ENCODE results near the gene ENHO.

The ENHO gene

DNA sequence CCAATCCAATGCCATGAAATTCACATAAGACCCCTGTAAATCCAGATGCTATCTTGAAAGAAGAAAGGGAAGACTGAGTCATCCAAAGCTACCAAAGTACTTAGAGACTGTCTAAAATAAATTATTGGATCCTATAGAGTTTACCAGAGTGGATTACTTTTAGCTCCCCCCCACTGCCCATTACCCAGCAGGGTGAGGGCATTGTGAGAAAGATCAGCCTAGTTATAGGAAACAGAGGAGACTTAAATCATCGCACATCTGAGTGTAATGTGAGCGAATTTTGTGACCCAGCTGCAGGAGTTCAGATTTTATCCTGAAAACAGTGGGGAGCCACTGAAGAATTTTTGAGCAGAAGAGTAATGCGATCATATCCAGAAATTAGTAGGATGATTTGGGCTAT lies 1.6 kb upstream of the ENHO start:
- no peak for DNase-seq (ENCODE audit: low read depth)

DNA sequence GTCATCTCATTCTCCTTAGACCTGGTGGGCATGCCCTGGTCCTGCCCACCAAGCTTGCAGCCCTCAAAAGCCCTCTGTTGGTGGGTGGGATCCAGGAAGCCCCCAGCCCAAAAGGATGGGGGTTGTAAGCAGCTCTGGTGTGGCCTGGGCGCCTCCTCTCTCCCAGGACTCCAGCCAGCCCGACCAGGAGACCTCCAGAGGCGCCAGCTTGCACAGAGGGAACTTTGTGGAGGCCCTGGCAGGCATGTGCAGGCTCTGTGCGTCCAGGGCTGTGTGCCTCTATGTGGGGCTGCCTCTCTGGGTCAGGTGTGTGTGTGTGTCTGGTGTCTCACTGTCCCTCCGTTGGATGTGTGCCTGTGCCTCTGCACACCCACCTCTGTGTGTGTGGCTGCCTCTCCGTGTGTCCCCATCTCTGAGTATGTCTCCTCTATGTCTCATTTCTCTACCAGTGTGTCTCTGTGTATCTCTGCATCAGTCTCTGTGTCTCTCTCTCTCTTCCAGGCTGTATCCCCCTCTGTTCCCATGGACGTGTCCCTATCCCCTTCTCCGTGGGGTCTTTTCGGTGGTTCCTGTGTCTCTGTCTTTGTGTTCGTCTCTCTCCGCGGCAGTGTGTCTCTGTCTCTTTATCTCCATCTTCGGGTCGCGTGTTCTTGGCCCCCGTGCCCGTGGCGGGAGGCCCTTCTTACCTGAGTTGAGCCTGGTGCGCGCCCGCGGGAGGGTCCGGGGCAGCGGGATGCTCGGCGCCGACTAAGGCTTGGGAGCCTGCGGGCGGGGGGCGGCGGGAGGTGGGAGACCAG lies 501 bp downstream of the ENHO start:
- DNase-seq (ENCODE audit: low read depth): no peak

DNA sequence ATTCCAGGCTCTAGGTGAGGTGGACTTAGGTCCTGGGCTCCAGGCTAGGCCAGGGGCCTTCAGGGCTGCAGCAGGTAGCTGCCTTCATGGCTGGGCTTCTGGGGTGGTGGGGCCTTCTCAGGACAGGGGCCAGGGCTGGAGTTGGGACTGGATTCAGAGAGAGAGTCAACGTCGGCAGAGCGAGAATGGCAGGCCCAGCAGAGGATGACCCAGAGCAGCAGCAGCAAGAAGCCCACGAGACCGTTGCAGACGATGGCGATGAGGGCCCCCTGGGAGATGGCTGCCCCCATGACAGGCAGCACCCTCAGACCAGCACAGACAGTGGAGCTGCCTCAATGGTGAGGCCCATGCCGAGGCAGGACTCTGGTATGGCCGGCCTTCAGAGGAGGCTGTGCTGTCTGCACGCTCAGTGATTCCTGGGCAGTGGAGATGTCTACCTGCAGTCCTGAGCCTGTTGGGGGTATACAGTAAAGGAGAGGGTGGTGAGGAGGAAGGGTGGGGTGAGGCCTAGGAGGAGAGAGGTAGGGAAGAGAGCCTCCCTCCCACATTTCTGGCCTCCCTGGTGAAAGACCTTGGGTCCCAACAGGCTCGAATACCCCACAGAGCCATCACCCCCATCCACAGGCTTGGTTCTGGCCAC lies 1.3 kb downstream of the ENHO start:
- DNase-seq (ENCODE audit: low read depth): no peak

DNA sequence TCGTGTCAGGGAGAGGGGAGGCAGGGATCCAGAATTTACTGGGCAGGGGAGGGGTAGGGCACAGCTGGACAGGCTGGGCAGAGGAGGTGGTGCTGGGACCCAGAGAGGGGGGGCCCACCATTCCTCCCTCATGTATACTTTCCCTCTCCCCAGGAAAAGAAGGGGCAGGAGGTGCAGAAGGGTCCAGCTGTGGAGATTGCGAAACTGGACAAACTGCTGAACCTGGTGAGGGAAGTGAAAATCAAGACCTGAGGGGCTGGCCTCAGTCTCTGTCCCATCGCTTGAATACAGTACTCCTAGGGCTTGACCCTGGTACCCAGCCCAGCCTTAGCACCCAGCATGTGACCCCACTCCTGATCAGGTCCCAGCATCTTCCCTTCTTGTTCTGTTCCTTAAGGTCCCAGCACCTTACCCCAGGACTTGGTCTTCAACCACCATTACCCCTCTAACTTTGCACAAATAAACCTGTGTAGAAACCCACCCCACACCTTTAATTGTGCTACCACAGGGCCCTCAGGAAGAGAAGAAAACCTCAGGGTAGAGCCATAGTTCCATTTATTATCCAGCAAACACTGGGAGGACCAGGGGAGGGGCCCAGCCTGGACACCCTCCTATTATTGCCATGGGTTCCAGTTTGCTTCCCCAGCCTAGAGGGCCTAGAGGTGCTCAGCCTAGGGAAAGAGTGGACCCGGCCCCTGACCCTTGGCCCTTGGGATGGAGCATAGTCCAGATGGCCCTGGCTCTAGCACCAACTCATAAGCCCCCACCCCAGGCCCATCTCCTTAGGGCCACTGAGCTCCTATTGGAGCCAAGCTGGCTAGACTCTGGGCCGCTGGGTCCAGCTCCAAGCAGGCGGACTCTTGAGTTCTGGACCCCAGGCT lies 2.0 kb downstream of the ENHO start:
- DNase-seq (ENCODE audit: low read depth): no peak

DNA sequence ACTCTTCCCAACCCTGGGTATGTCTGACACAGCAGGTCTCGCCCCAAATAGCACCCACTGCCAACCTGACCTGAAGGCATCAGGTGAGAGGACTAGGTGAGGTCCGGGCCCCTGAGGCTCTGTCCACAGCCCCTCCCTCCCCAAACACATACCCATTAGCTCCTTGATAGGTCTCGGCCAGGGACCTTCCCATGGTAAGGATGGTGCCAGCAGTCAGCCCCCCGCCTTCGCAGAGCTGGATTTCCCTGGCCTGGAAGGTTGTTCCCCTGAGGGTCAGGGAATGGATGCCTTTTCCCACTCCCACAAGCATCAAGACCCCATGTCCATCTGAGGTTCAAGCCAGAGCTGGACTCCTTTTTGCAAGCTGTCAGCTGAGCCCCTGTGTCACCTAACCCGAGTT lies 2.7 kb downstream of the ENHO start:
- DNase-seq (ENCODE audit: low read depth): no peak

DNA sequence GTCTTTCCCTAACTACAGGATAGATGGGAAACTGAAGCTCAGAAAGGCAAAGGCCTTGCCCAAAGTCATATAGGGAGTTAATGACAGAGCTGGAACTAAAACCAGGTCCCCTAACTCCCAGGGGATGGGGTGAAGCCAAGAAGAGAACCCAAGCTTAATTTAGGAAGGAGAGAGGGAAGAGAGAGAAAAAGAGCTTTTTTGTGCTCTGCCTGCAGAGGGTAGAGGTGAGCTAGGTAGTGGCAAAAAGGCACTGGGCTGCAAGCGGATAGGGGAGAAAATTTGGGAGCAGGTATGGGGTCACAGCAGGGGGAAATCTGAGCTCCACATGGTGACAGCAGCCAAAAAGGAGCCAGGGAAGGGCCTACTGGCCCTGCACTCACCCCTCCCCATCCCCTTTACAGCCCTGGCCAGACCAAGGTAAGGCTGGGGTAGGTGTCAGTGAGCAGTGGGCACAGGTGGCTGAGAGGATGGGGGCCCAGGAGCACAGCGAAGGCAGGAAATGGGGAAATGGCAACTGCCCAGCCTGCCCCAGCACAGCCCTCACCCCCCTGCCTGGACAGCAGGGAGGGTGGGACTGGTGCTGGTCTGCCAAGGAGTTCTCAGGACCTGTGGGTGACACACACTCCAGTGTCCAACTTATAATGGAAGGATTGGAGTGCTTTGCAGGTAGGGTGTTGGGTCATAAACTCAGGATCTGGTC lies 3.3 kb downstream of the ENHO start:
- no peak for DNase-seq (ENCODE audit: low read depth)

DNA sequence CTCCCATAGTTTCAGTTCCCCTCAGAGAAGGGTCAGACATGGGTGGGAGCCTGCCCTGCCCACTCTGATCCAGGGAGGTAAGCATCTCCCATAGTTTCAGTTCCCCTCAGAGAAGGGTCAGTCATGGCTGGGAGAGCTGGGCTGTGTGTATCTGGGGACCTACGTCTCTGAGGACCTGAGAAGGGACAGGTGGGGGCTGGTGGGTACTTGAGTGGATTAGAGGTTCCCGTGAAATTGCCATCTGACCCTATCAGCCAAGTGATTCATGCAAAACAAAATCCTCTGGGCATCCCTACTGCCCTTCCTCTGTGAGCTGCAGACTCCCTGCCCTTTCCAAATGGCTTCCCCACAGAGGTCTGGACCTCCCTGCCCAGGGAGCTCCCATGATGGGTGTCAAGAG lies 3.9 kb downstream of the ENHO start:
- DNase-seq (ENCODE audit: low read depth): no peak

DNA sequence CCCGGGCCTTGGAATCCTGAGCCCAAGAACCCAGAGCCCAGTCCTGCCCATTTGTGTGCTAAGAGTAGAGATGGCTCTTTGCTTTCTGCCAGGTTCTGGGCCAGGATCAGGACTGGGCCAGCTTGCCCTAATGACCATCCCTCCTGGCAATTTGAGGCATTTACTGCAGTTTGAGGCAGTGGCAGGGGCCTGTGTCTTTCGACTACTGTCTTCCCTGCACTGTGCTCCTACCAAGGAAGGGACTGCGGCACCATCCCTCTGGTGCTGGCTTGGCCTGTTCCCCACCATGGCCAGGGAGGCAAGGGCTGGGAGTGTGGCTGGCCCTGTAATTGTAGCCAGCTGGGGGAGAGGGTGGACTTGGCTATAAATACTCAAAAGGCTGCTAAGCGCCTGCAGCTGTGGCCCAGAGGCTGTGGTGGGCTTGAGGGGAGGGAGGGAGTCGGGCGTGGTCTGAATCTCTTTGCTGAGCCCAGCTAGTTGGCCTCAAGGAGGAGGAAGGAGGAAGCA lies 4.6 kb downstream of the ENHO start:
- no peak for DNase-seq (ENCODE audit: low read depth)

DNA sequence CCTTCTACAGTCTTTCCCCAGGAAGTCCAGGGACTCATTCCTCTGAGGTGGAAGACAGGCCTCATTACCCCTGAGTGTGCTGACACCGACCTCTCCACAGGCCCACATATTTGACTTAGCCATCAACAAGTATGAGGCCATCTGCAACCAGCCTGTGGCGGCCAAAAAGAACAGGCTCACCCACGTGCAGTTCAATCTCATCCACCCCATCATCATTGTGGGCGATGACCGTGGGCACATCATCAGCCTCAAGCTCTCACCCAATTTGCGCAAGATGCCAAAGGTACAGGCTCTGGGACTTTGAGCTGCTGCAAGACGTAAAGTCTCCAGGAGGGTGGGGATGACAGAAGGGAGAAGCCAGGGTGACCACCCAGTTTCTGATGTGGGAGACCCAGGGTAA lies 5.6 kb downstream of the ENHO start:
- no peak for DNase-seq (ENCODE audit: low read depth)

DNA sequence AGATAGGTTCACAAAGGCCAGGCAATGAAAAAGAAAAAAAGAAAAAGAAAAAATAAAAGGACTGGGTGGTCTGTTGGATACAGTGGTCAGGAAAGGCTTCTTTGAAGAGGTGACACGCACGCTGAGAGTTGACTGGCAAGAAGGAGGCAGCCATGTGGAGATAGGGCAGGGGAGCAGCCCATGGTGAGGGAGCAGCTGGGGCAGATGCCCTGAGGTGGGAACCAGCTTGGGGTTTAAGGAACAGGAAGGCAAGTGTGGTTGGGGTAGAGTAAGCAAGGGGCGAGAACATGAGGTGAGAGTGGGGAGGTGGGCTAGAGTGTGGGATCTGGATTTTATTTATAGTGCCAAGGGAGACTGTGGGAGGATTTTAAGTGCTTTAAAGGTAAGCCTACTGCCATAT lies 6.8 kb downstream of the ENHO start:
- DNase-seq (ENCODE audit: low read depth): no peak

DNA sequence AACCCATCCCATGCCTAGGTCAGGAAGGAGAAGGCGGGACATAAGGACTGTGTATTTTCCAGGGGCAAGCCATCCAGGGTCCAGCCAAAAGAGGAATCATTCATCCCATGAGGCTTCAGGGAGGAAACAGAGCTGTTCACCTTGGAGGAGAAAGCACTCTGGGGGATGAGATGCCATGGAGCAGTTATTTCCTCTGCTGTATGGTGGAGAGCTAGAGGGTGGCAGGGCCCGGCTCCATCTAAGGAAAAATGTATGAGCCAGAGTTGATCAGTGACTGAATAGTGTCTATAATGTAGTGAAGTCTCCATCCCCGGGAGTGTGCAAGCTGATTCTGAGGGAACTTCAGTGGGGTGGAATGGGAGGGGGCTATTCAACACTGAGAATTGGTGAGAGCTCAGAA lies 8.0 kb downstream of the ENHO start:
- DNase-seq (ENCODE audit: low read depth): no peak

DNA sequence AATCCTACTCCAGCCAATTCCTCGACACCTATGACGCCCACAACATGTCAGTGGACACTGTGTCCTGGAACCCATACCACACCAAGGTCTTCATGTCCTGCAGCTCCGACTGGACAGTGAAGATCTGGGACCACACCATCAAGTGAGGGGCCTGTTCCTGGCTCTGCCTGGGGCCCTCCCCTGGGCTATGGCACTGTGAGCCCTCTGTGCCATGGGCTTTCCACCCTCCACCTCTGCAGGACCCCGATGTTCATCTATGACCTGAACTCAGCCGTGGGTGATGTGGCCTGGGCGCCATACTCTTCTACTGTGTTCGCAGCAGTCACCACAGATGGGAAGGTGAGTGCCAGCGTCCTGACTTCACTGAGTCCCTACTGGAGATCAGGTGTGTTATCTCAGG lies 8.4 kb downstream of the ENHO start:
- no peak for DNase-seq (ENCODE audit: low read depth)

DNA sequence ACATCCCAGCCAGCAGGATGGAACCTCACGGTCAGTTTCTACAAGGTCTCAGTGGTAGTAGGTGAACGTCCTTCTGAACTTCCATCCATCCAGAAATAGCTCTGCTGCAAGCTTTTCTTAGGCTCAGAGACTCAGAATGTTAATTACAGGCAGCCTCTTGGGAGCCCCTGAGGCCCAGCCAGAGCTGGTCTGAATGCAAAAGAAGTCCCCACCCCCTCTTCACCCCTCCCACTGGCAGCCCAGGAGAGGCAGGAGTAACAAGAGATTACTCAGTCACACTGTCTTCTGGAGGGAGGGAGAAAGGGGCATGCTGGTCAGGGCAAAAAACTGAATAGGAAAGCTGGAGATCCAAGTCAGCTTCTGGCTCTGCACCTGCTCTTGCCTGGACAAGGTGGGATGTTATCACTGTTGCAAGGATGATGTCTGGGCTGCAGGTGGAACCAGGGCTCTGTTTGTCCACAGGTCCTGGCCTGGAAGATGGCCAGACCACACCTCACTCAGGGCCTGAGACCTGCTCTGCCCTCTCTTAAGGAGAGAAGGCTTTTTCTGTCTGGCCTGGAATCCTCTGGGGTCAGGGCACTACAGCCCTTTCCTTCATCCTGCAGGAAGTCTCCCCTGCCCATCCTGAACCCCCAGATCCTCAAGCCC lies 9.1 kb downstream of the ENHO start:
- DNase-seq (ENCODE audit: low read depth): peak; percentile 18

DNA sequence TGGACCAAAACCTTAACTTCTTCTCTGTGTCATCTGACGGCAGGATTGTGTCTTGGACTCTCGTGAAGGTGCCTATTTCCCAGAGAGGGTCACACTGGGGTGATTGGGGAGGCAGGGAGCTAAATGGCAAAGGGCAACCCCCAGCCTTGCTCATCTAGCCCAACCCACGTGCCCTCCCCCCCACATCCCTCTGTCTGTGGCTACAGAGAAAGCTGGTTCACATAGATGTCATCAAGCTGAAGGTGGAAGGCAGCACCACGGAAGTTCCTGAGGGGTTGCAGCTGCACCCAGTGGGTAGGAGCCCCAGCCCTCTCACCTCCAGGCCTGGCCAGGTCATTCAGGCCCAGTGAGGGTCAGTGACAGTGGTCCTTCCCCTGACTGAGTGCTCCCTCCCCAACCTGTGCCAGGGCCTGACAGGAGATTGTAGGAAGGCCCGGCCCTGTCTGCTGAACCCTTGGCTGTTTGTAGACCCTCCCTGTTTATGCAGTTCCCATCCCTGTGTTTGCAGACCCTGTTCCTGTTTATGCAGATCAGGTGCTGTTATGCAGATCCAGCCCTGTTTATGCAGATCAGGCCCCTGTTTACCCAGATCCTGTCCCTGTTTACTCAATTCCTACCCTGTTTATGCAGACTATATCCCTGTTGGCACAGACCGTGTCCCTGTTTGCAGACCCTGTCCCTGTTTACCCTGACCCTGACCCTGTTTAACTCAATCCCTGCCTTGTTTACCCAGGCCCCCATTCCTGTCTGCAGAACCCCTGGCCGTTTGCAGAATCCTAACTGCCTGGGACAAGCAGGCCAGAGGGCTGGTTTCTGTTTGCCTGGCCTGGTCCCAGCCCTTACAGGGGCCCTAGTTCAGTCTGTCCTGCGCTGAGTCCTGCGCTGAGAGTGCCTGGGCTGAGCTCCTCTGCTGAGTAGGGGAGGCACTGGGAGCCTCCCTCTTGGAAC lies 10.4 kb downstream of the ENHO start:
- DNase-seq (ENCODE audit: low read depth): no peak

DNA sequence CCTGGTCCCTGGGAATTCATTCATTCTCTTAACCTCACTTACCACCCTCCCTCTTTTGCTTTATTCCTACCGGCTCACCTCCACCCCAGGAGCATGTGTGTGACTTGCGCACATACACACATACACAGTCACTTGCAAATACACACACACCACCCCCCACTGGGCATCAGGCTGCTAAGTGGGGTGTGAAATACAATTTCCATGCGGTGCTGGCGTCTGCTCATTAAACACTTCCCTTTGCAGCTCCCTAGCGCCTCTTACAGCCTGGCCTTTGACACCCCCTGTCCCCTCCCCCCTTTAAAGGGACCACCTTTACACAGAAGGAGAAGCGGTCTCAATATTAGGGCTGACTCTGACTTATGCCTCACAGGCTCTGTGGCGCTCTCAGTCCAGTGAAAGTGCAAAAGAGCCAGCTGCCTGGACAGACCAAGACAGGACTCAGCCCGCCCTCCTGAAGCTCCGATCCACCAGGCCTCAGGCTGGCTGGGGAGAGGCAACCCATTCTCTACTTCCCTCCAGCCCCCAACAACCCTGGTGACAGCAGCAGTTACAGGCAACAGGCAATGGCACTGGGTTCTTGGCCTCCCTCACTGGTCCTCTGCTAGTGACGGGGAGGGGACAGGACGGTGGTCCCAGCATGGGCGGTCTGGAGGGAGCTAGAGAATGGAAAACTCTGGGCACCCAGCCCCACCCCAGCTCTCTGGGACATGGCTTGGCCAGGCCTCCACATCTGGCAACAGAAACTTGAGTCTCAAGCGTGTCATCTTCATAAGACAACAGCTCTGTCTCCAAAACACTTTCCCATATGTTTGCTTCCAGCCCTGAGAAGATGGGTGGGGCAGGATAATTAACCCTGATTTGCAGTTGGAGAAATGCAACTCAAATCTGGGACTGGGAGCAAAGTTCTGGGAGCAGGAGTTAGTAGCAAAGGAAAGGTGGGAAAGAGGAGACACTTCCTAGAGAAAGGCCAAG lies 12.0 kb downstream of the ENHO start:
- DNase-seq (ENCODE audit: low read depth): no peak

DNA sequence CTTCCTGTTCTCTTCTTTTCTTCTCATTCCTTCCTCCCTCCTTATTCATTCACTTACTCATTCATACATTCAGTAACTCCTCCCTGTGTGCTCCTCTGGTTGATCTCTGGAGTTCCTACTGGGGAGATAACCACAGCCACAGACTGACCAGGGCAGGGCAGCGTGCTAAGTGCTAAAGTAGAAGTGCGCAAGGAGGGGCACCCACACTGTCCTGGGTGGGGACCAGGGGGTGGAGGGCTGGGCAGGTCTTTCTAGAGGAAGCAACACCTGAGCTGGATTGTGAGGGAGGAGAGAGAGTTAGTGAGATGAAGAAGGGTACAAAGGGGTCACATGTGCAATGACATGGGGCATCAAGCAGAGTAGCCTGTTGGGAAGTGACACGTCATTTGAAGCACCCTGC lies 13.8 kb downstream of the ENHO start:
- no peak for DNase-seq (ENCODE audit: low read depth)

DNA sequence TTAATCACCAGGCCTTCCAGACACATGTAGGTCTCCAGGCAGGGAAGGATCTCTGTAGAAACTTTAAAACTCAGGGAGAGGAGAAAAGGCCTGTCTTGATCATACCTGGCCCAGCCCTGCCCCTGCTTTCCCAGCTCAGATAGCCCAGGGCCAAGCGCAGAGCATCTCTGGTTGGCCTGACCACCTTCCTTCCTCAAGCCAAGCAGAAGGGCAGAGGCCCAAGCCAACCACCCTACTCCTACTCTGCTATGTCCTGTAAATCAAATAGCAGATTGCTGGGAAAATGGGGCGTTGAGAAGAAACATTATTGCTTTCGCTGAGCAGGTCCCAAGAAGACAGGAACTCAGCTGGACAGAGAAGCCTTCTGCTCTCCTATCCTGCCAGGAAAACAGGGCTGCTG lies 14.3 kb downstream of the ENHO start:
- no peak for DNase-seq (ENCODE audit: low read depth)

DNA sequence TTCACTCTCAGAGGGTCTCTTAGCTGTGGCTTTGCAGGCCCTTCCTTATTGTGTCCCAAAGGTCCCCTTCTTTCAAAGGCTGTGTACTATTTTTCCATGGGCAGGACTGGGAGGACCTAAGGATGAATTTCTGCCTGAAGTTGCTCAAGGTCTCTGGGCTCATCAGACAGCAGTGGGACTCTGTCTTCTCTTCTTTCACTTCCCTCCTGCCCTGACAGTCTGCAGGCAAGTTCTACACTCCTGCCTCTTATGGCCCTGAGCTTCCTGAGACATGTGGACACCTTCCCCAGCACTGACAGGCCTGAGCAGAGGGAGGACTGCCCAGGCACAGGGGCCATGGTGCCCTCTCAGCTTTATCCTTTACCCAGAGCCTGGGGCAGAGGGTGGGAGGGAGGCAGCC lies 14.8 kb downstream of the ENHO start:
- DNase-seq (ENCODE audit: low read depth): no peak

DNA sequence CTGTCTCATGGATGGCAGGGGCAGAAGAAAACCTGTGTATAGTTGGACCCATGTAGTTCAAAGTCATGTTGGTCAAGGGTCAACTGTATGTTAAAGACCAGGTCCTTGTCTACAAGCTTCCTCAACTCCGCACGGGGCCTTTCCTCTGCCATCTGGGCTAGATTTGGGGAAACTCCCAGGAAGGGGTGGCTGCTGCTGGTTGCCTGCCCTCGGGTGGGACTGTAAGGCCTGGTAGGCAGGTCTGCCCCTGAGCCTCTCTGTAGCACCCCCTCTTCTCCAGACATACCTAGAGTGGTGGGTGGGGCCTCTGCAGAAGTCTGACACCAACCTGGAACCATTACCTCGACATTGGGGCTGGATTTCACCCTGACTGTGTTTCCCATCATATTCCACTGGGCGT lies 15.2 kb downstream of the ENHO start:
- no peak for DNase-seq (ENCODE audit: low read depth)
